ENCODE measurements around the gene VSTM2B.
"Not testable (repeated sequence)": the region's sequence is repeated elsewhere in the genome, so short reads cannot be mapped to it uniquely, and the experiment has no call there.

Gene VSTM2B

GRCh38 chr19:29484876-29485275 is 40.9 kb upstream of the VSTM2B start:
- no peak overlapping the region for H3K4me3 ChIP-seq (ENCODE audit: low read depth, low read length)
- no peaks in the 10 kb centered on the region for H3K4me1 ChIP-seq
- no peak overlapping the region for H3K9ac ChIP-seq
- H3K27ac ChIP-seq, result no peak overlapping the region
- no peaks in the 10 kb centered on the region for H3K27me3 ChIP-seq (ENCODE audit: control insufficient read depth, insufficient read depth, low read length)
- no peak overlapping the region for H3K4me2 ChIP-seq (ENCODE audit: low read length)
- no peaks in the 10 kb centered on the region for H3K79me2 ChIP-seq
- H3K36me3 ChIP-seq (ENCODE audit: control insufficient read depth, insufficient read depth, low read length), result no peaks in the 10 kb centered on the region
- TF ChIP-seq CTCF (IDR thresholded peaks at IDR 0.05), result no peak
- no peak overlapping the region for H2AFZ ChIP-seq
- no peaks in the 10 kb centered on the region for H3K9me3 ChIP-seq (ENCODE audit: control insufficient read depth, low read length)

GRCh38 chr19:29485293-29485692 is 40.5 kb upstream of the VSTM2B start:
- Histone ChIP-seq H3K27me3 (ENCODE audit: control insufficient read depth, insufficient read depth, low read length) (no peaks in the 10 kb centered on the region), H3K36me3 (ENCODE audit: control insufficient read depth, insufficient read depth, low read length) (no peaks in the 10 kb centered on the region)
- TF ChIP-seq CTCF (IDR thresholded peaks at IDR 0.05), result no peak

GRCh38 chr19:29486961-29487360 is 38.8 kb upstream of the VSTM2B start:
- not testable (repeated sequence) for H3K79me2 ChIP-seq; H3K27me3 ChIP-seq (ENCODE audit: control insufficient read depth, insufficient read depth, low read length); H3K4me2 ChIP-seq (ENCODE audit: low read length); H3K9ac ChIP-seq; H3K36me3 ChIP-seq (ENCODE audit: control insufficient read depth, insufficient read depth, low read length); H3K9me3 ChIP-seq (ENCODE audit: control insufficient read depth, low read length); H3K4me1 ChIP-seq; H3K4me3 ChIP-seq (ENCODE audit: low read depth, low read length); H2AFZ ChIP-seq; H3K27ac ChIP-seq

More at GRCh38 chr19:29485293-29485692, 40.5 kb upstream of the VSTM2B start:
- H3K9me3 ChIP-seq (ENCODE audit: control insufficient read depth, low read length), result no peaks in the 10 kb centered on the region
- H3K79me2 ChIP-seq, result no peaks in the 10 kb centered on the region
- no peak overlapping the region for H3K27ac ChIP-seq
- H3K9ac ChIP-seq, result no peak overlapping the region
- no peak overlapping the region for H2AFZ ChIP-seq
- H3K4me2 ChIP-seq (ENCODE audit: low read length), result no peak overlapping the region
- no peaks in the 10 kb centered on the region for H3K4me1 ChIP-seq
- H3K4me3 ChIP-seq (ENCODE audit: low read depth, low read length), result no peak overlapping the region

- H3K27me3 ChIP-seq (ENCODE audit: control insufficient read depth, insufficient read depth, low read length), result no peaks in the 10 kb centered on the region
Measured at GRCh38 chr19:29487432-29487831, 38.4 kb upstream of the VSTM2B start.

GRCh38 chr19:29488316-29488715 is 37.5 kb upstream of the VSTM2B start:
- H3K27me3 ChIP-seq (ENCODE audit: control insufficient read depth, insufficient read depth, low read length), result no peaks in the 10 kb centered on the region

More at GRCh38 chr19:29487432-29487831, 38.4 kb upstream of the VSTM2B start:
- Histone ChIP-seq H3K4me1 (no peaks in the 10 kb centered on the region), H3K79me2 (no peaks in the 10 kb centered on the region), H2AFZ (no peak overlapping the region), H3K4me3 (ENCODE audit: low read depth, low read length) (no peak overlapping the region), H3K4me2 (ENCODE audit: low read length) (no peak overlapping the region), H3K9ac (no peak overlapping the region), H3K9me3 (ENCODE audit: control insufficient read depth, low read length) (no peaks in the 10 kb centered on the region), H3K36me3 (ENCODE audit: control insufficient read depth, insufficient read depth, low read length) (no peaks in the 10 kb centered on the region), H3K27ac (no peak overlapping the region)
- no peak for TF ChIP-seq CTCF (IDR thresholded peaks at IDR 0.05)

More at GRCh38 chr19:29488316-29488715, 37.5 kb upstream of the VSTM2B start:
- Histone ChIP-seq H3K9ac (no peak overlapping the region), H3K4me2 (ENCODE audit: low read length) (no peak overlapping the region), H3K79me2 (no peaks in the 10 kb centered on the region), H3K9me3 (ENCODE audit: control insufficient read depth, low read length) (no peaks in the 10 kb centered on the region), H2AFZ (no peak overlapping the region), H3K4me1 (no peaks in the 10 kb centered on the region), H3K27ac (no peak overlapping the region), H3K4me3 (ENCODE audit: low read depth, low read length) (no peak overlapping the region), H3K36me3 (ENCODE audit: control insufficient read depth, insufficient read depth, low read length) (no peaks in the 10 kb centered on the region)
- no peak for TF ChIP-seq CTCF (IDR thresholded peaks at IDR 0.05)
